ENCODE measurements around the gene C1RL.

The C1RL gene, protein sequence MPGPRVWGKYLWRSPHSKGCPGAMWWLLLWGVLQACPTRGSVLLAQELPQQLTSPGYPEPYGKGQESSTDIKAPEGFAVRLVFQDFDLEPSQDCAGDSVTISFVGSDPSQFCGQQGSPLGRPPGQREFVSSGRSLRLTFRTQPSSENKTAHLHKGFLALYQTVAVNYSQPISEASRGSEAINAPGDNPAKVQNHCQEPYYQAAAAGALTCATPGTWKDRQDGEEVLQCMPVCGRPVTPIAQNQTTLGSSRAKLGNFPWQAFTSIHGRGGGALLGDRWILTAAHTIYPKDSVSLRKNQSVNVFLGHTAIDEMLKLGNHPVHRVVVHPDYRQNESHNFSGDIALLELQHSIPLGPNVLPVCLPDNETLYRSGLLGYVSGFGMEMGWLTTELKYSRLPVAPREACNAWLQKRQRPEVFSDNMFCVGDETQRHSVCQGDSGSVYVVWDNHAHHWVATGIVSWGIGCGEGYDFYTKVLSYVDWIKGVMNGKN

DNA sequence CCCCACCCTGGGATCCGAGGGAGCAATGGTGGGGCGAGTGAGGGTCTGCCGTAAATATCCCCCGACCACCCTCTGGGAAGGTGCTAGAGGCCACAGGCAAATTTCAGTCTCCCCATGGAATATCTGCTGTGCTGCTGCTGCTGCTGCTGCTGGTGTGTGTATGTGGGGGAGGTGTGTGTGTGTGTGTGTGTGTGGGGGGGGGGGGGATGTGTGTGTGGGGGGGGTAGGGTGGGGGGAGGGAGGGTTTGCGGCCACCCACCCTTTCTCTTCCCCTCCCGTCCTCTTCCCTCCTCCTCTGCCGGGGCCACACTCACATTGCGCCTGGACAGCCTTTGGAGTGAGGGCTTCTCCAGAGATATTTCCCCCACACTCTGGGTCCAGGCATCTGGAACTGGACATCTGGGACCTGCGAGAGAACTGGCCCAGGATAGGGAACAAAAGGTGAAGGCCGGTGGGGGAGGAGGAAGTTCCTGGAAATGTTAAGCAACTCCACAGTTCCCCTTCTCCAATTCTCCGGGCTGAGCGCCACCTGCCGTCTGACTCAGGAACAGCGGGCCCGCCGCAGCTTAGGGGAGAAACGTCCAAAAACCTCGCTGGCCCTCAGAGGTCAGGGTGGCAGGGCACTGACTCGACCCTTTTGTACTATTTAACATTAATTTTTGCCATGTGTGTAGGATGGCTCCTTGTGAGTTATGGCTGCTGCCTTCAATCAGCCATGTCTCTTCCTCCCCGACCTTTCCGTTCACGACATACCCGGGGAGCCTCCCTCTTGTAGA is at the start of gene C1RL:
Gene C1RL (minus strand): TSS at position 419 of the 776 bp plus-strand sequence. CDS start 34 bp downstream, at position 385.
- Histone ChIP-seq H3K4me1 (ENCODE audit: control insufficient read depth, insufficient read depth, low read length) (peaks cover 22% of the 10 kb centered on the region), H3K4me3 (ENCODE audit: low read length in 2 of 2) (peak within 1 kb of the TSS; percentile 89 to 93), H3K27ac (ENCODE audit: low read length) (peak within 1 kb of the TSS; percentile 94), H3K9ac (ENCODE audit: low read length in 2 of 2) (peak within 1 kb of the TSS; percentile 93), H3K27me3 (ENCODE audit: control insufficient read depth in 1 of 2, insufficient read depth in 2 of 2, low read length in 2 of 2) (no peaks in the 10 kb centered on the region), H3K9me3 (ENCODE audit: control insufficient read depth in 2 of 2, low read length in 2 of 2) (no peaks in the 10 kb centered on the region), H3K36me3 (ENCODE audit: control insufficient read depth in 2 of 2, insufficient read depth in 2 of 2, low read length in 2 of 2) (peaks cover 0 to 3% of the 10 kb centered on the region in 2 donors)

DNA sequence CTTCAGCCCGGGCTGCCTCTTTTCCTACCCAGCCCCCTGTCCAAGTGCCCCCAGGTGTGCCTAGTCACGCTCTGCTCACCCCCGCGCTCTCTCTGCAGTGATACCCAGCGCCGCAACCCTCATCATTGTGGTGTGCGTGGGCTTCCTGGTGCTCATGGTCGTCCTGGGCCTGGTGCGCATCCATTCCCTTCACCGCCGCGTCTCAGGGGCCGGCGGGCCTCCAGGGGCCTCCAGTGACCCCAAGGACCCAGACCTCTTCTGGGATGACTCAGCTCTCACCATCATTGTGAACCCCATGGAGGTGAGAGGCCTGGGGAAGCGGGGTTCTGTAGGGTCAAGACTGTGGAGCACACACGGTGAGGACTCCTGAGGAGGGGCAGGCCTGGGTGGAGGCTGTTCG is 48.4 kb upstream of the C1RL start:
- Histone ChIP-seq H3K27ac (ENCODE audit: low read length) (no peak overlapping the region), H3K4me1 (ENCODE audit: control insufficient read depth, insufficient read depth, low read length) (no peaks in the 10 kb centered on the region)

DNA sequence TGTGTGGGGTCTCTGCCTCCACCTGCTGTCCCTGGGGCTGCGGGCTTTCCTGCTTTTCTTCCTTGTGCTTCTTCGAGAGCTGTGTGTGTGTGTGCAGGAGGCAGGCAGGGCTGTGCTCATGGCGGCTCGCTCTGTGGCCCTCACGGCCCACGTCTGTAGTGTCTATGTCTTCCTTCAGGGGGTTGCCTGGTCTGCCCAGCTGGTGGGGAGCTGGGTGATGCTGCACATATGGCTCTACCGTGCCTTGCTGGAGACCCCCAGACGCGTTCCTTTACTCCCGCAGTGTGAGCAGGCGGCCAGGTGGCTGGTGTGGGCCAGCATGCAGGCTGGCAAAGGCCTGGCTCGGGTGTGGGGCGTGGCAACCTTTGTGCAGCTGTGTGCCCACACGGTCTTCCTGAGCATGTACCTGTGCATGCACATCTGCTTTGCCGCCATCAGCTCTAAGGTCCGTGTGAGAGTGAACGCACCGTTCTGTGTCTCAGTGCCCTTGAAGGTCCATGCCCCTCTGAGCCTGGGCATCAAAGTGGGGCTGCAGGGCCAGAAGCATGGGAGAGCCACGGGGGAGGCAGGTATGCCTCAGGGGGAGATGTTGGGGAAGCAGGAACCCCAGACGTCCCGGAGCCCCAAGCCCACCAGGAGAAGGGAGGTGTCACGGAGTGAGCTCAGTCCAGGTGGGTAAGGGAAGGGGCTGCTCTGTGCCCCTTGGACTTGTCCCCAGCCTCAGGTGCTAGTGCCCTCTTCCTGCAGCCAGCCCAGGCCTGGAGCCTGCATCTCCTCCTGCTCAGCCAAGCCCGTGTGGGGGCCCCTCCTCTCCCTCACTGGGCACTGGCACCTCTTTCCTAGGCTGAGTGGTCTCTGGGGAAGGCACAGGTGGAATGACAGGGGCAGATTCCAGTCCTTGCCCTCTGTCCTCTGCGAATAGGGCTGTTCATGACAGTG is 47.5 kb upstream of the C1RL start:
- H3K36me3 ChIP-seq (ENCODE audit: control insufficient read depth in 2 of 2, insufficient read depth in 2 of 2, low read length in 2 of 2), result peaks cover 0 to 12% of the 10 kb centered on the region in 2 donors

More for the DNA sequence above, 48.4 kb upstream of the C1RL start:
- Histone ChIP-seq H3K9ac (ENCODE audit: low read length in 2 of 2) (no peak overlapping the region), H3K36me3 (ENCODE audit: control insufficient read depth in 2 of 2, insufficient read depth in 2 of 2, low read length in 2 of 2) (peaks cover 0 to 12% of the 10 kb centered on the region in 2 donors), H3K4me3 (ENCODE audit: low read length in 2 of 2) (no peak overlapping the region), H3K9me3 (ENCODE audit: control insufficient read depth in 2 of 2, low read length in 2 of 2) (no peaks in the 10 kb centered on the region), H3K27me3 (ENCODE audit: control insufficient read depth in 1 of 2, insufficient read depth in 2 of 2, low read length in 2 of 2) (peaks cover 0 to 5% of the 10 kb centered on the region in 2 donors)

DNA sequence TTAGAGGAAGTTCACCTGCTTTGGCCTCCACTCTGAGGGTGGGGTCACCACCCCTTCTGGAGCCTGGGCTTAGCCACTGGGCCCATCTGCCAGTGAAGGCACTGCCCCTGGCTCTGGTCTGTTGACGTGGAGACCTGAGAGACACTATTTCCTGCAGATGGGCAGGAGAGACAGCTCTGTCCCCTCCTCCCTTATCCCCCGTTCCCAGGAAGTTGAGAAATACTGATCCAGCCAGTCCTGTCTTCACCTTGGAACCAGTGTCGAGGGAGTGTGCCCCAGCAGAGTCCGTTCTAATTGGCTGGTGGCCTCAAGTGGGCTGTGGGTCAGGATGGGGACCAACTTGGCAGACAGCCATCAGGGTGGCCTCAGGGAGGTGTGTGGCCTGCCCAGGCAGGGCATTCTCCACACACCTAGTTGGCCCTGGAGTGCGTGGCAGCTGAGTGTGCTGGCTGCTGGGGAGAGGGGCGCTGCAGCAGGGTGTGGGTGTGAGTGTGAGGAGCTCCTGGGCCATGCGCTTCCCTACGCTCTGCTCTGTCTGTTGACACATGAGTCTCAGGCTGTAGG is 46.5 kb upstream of the C1RL start:
- H3K27me3 ChIP-seq (ENCODE audit: control insufficient read depth in 1 of 2, insufficient read depth in 2 of 2, low read length in 2 of 2), result no peaks in the 10 kb centered on the region
- no peaks in the 10 kb centered on the region for H3K4me1 ChIP-seq (ENCODE audit: control insufficient read depth, insufficient read depth, low read length)
- H3K36me3 ChIP-seq (ENCODE audit: control insufficient read depth in 2 of 2, insufficient read depth in 2 of 2, low read length in 2 of 2), result peaks cover 4 to 18% of the 10 kb centered on the region in 2 donors
- H3K9ac ChIP-seq (ENCODE audit: low read length in 2 of 2), result no peak overlapping the region
- no peak overlapping the region for H3K27ac ChIP-seq (ENCODE audit: low read length)
- no peak overlapping the region for H3K4me3 ChIP-seq (ENCODE audit: low read length in 2 of 2)
- H3K9me3 ChIP-seq (ENCODE audit: control insufficient read depth in 2 of 2, low read length in 2 of 2), result no peaks in the 10 kb centered on the region

More for the DNA sequence above, 47.5 kb upstream of the C1RL start:
- Histone ChIP-seq H3K4me1 (ENCODE audit: control insufficient read depth, insufficient read depth, low read length) (no peaks in the 10 kb centered on the region), H3K27ac (ENCODE audit: low read length) (no peak overlapping the region), H3K4me3 (ENCODE audit: low read length in 2 of 2) (no peak overlapping the region), H3K9ac (ENCODE audit: low read length in 2 of 2) (no peak overlapping the region), H3K9me3 (ENCODE audit: control insufficient read depth in 2 of 2, low read length in 2 of 2) (no peaks in the 10 kb centered on the region), H3K27me3 (ENCODE audit: control insufficient read depth in 1 of 2, insufficient read depth in 2 of 2, low read length in 2 of 2) (no peaks in the 10 kb centered on the region)

DNA sequence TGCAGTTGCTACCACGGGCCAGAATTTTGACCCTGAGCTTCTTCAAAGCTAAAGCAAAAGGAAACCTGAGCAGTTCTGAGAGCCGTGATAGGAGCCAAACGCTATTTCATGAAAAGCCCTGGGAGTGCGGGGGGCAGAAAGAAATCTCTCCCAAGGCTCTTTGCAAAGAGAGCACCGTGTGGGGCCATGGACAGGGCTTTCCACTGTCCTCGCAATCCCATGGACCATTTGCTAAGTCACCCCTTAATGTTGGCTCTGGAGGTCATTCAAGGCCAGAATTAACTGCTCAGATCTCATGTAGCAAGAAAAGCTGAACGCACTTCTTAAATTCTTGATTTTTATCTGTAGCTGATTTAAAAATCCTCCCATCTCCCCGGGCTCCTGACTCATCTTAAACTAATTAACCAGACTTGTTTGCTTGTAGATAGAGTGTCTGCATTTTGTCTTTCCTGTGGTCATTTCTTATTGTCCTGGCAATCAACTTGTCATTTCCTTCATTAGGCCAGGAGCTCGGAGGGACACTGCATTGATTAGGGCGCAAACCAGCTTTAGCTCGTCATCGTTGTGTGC is 46.0 kb upstream of the C1RL start:
- no peak overlapping the region for H3K4me3 ChIP-seq (ENCODE audit: low read length in 2 of 2)
- H3K9ac ChIP-seq (ENCODE audit: low read length in 2 of 2), result no peak overlapping the region
- peaks cover 9 to 20% of the 10 kb centered on the region in 2 donors for H3K36me3 ChIP-seq (ENCODE audit: control insufficient read depth in 2 of 2, insufficient read depth in 2 of 2, low read length in 2 of 2)

DNA sequence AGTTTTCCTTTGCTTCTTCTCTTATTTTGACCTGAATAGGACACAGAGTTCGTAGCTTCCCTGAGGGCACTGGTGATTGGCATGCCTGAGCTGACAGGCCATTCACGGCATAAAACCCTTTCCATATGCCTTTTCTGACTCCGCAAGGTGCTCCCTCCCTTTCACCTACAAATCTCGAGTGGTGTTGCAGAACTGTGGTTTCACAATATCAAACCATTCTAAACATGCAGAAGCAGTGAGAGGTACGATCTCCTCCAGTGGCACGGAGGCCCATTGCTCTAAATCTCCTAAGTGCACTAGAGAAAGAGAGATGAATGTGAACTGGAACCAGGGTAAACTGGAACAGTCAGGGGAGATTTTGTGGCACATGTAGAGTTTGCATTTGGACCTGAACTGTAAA is 45.0 kb upstream of the C1RL start:
- peaks cover 17 to 22% of the 10 kb centered on the region in 2 donors for H3K36me3 ChIP-seq (ENCODE audit: control insufficient read depth in 2 of 2, insufficient read depth in 2 of 2, low read length in 2 of 2)
- H3K9ac ChIP-seq (ENCODE audit: low read length in 2 of 2), result no peak overlapping the region
- H3K9me3 ChIP-seq (ENCODE audit: control insufficient read depth in 2 of 2, low read length in 2 of 2), result no peaks in the 10 kb centered on the region

More for the DNA sequence above, 46.0 kb upstream of the C1RL start:
- Histone ChIP-seq H3K27me3 (ENCODE audit: control insufficient read depth in 1 of 2, insufficient read depth in 2 of 2, low read length in 2 of 2) (no peaks in the 10 kb centered on the region), H3K27ac (ENCODE audit: low read length) (no peak overlapping the region), H3K4me1 (ENCODE audit: control insufficient read depth, insufficient read depth, low read length) (no peaks in the 10 kb centered on the region), H3K9me3 (ENCODE audit: control insufficient read depth in 2 of 2, low read length in 2 of 2) (no peaks in the 10 kb centered on the region)

DNA sequence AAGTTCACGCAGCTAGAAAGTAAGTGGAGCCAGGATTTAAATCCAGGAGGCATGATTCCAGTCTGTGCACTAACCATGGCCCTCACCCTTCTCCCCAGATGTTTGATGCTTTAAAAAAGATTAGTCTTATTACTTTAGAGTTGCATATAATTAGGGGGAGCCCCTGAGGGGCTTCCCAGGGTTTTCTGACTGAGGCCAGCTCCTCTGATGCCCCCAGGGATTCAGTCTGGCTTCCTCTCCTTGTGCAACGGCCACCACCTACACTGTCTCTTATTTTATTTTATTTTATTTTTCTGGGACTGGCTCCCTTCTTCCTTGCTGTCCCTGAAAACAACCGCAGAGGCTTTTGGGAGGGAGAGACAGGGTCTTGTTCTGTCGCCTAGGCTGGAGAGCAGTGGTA is 43.8 kb upstream of the C1RL start:
- H3K4me1 ChIP-seq (ENCODE audit: control insufficient read depth, insufficient read depth, low read length), result no peaks in the 10 kb centered on the region
- H3K27me3 ChIP-seq (ENCODE audit: control insufficient read depth in 1 of 2, insufficient read depth in 2 of 2, low read length in 2 of 2), result no peaks in the 10 kb centered on the region
- H3K27ac ChIP-seq (ENCODE audit: low read length), result no peak overlapping the region
- H3K4me3 ChIP-seq (ENCODE audit: low read length in 2 of 2), result no peak overlapping the region
- H3K9ac ChIP-seq (ENCODE audit: low read length in 2 of 2), result no peak overlapping the region
- H3K36me3 ChIP-seq (ENCODE audit: control insufficient read depth in 2 of 2, insufficient read depth in 2 of 2, low read length in 2 of 2), result peaks cover 19 to 26% of the 10 kb centered on the region in 2 donors
- no peaks in the 10 kb centered on the region for H3K9me3 ChIP-seq (ENCODE audit: control insufficient read depth in 2 of 2, low read length in 2 of 2)

More for the DNA sequence above, 45.0 kb upstream of the C1RL start:
- no peaks in the 10 kb centered on the region for H3K4me1 ChIP-seq (ENCODE audit: control insufficient read depth, insufficient read depth, low read length)
- no peaks in the 10 kb centered on the region for H3K27me3 ChIP-seq (ENCODE audit: control insufficient read depth in 1 of 2, insufficient read depth in 2 of 2, low read length in 2 of 2)
- H3K4me3 ChIP-seq (ENCODE audit: low read length in 2 of 2), result no peak overlapping the region
- no peak overlapping the region for H3K27ac ChIP-seq (ENCODE audit: low read length)

DNA sequence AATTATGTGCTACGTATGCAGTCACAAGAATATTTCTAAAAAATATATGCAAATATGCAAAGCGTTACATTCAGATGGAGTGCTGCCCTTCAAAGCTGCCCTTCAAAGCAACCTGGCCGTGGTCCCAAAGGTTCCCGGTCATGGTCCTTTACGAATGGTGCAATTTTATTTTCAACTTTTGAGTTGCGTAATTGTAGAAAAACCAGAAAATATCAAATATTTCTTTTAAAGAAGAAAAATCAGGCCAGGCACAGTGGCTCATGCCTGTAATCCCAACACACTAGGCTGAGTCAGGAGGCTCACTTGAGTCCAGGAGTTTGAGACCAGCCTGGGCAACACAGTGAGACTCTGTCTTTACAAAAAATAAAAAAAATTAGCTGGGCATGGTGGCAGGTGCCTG is 42.5 kb upstream of the C1RL start:
- Histone ChIP-seq H3K4me1 (ENCODE audit: control insufficient read depth, insufficient read depth, low read length) (no peaks in the 10 kb centered on the region), H3K27ac (ENCODE audit: low read length) (no peak overlapping the region)

DNA sequence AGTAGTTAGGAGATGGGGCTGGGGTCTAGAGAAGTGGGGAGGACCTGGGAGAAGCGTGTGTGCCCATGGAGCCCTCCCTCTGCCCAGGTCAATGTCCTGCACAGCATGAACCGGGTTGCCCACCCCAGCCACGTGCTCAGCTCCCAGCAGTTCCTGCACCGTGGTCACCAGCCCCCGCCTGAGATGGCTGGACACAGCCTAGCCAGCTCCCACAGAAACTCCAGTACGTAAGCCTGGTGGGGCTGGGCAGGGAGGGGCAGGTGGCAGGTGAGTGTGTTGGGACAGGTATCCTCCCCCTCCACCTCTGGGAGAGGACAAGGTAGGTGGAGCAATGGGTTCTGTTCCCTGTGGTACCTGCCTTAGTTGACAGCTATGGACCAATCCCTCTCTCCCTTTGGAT is 41.8 kb upstream of the C1RL start:
- H3K4me3 ChIP-seq (ENCODE audit: low read length in 2 of 2), result no peak overlapping the region
- H3K9me3 ChIP-seq (ENCODE audit: control insufficient read depth in 2 of 2, low read length in 2 of 2), result no peaks in the 10 kb centered on the region
- no peak overlapping the region for H3K27ac ChIP-seq (ENCODE audit: low read length)
- H3K9ac ChIP-seq (ENCODE audit: low read length in 2 of 2), result no peak overlapping the region
- peaks cover 19 to 25% of the 10 kb centered on the region in 2 donors for H3K36me3 ChIP-seq (ENCODE audit: control insufficient read depth in 2 of 2, insufficient read depth in 2 of 2, low read length in 2 of 2)
- H3K4me1 ChIP-seq (ENCODE audit: control insufficient read depth, insufficient read depth, low read length), result no peaks in the 10 kb centered on the region
- H3K27me3 ChIP-seq (ENCODE audit: control insufficient read depth in 1 of 2, insufficient read depth in 2 of 2, low read length in 2 of 2), result no peaks in the 10 kb centered on the region

More for the DNA sequence above, 42.5 kb upstream of the C1RL start:
- H3K27me3 ChIP-seq (ENCODE audit: control insufficient read depth in 1 of 2, insufficient read depth in 2 of 2, low read length in 2 of 2), result no peaks in the 10 kb centered on the region
- no peaks in the 10 kb centered on the region for H3K9me3 ChIP-seq (ENCODE audit: control insufficient read depth in 2 of 2, low read length in 2 of 2)
- no peak overlapping the region for H3K9ac ChIP-seq (ENCODE audit: low read length in 2 of 2)
- H3K36me3 ChIP-seq (ENCODE audit: control insufficient read depth in 2 of 2, insufficient read depth in 2 of 2, low read length in 2 of 2), result peaks cover 19 to 23% of the 10 kb centered on the region in 2 donors
- H3K4me3 ChIP-seq (ENCODE audit: low read length in 2 of 2), result no peak overlapping the region
